ENCODE data around the gene NCOA1. TPM values are rescaled to one million over a fixed set of nuclear protein-coding genes. Genes with fewer than 3 reads are reported as not detected.

Gene NCOA1
- total and polyA plus RNA-seq, 10 of the 15 experiments (the other 5 are each of a cell fraction or from before 2014, with no cell fraction given), result 1.8 to 35.6 (median 6.1) TPM

GRCh38 chr2:24813691-24814137 is 322.7 kb downstream of the NCOA1 start:
- Histone ChIP-seq H3K9me3 (replicated peaks; ENCODE audit: control insufficient read depth, insufficient read depth, low read length) (no peaks in the 10 kb centered on the region), H4K20me1 (ENCODE audit: control insufficient read depth, insufficient read depth) (no peaks in the 10 kb centered on the region), H3K4me1 (ENCODE audit: control insufficient read depth, insufficient read depth, low read length) (no peaks in the 10 kb centered on the region), H3K79me2 (ENCODE audit: control insufficient read depth, insufficient read depth, low read length) (peaks cover 16% of the 10 kb centered on the region), H2AFZ (ENCODE audit: control insufficient read depth, low read depth, low read length) (no peak overlapping the region), H3K9ac (ENCODE audit: control insufficient read depth, insufficient read depth, low read length) (no peak overlapping the region), H3K36me3 (ENCODE audit: control insufficient read depth in 2 of 2, insufficient read depth in 2 of 2, low read length in 1 of 2) (peaks cover 14 to 22% of the 10 kb centered on the region in 2 experiments), H3K4me2 (ENCODE audit: control insufficient read depth, insufficient read depth) (no peak overlapping the region), H3K27me3 (replicated peaks in 1 of 2; ENCODE audit: control insufficient read depth in 2 of 2, insufficient read depth in 2 of 2, low read length in 1 of 2) (no peaks in the 10 kb centered on the region), H3K4me3 (no peak overlapping the region), H3K27ac (ENCODE audit: control insufficient read depth, insufficient read depth) (no peak overlapping the region)
- ChIA-PET CTCF (interaction anchor here (0.7 to 2.1 kb wide), 2 partner anchors 14 to 201 kb away, joined by 3 to 7 read pairs; no protein-coding TSS in a partner anchor), SMC1A (ENCODE audit: uncharacterized antibody, unreplicated experiment) (no interaction called here), POLR2A (no interaction called here), RAD21 (ENCODE audit: unreplicated experiment) (no interaction called here)
- BruUV-seq (replicated peaks), result no TSS peak
- in situ Hi-C loops (cut with MboI) (no loop called here), intact Hi-C loops (cut with micrococcal nuclease; ENCODE audit: unreplicated experiment) (no loop called here)
- DNase-seq (ENCODE audit: low read depth, low spot score) (no peak), ATAC-seq (no peak), FAIRE-seq (no peak)
- no peak for TF ChIP-seq HDGF (IDR thresholded peaks at IDR 0.05)
- no peak for TF ChIP-seq SPI1 (IDR thresholded peaks at IDR 0.05; ENCODE audit: borderline replicate concordance, insufficient read depth, low read depth, low read length)
- TF ChIP-seq PAX8 (IDR thresholded peaks at IDR 0.05), result no peak
- 98% methylated on average over 4 of the region's 4 CpGs for WGBS (ENCODE audit: insufficient coverage, insufficient replicate concordance, low lambda C conversion rate, missing lambda C conversion rate)

- no peak for FAIRE-seq
These were observed 323.5 kb downstream of the NCOA1 start for GRCh38 chr2:24814516-24814915.

More at GRCh38 chr2:24814516-24814915, 323.5 kb downstream of the NCOA1 start:
- Histone ChIP-seq H3K27me3 (replicated peaks in 1 of 2; ENCODE audit: control insufficient read depth in 2 of 2, insufficient read depth in 2 of 2, low read length in 1 of 2) (no peaks in the 10 kb centered on the region), H3K9ac (ENCODE audit: control insufficient read depth, insufficient read depth, low read length) (no peak overlapping the region), H3K4me1 (ENCODE audit: control insufficient read depth, insufficient read depth, low read length) (no peaks in the 10 kb centered on the region), H2AFZ (ENCODE audit: control insufficient read depth, low read depth, low read length) (no peak overlapping the region), H3K27ac (ENCODE audit: control insufficient read depth, insufficient read depth) (no peak overlapping the region), H3K4me2 (ENCODE audit: control insufficient read depth, insufficient read depth) (no peak overlapping the region), H4K20me1 (ENCODE audit: control insufficient read depth, insufficient read depth) (no peaks in the 10 kb centered on the region), H3K4me3 (no peak overlapping the region), H3K79me2 (ENCODE audit: control insufficient read depth, insufficient read depth, low read length) (peaks cover 11% of the 10 kb centered on the region), H3K9me3 (replicated peaks; ENCODE audit: control insufficient read depth, insufficient read depth, low read length) (no peaks in the 10 kb centered on the region), H3K36me3 (ENCODE audit: control insufficient read depth in 2 of 2, insufficient read depth in 2 of 2, low read length in 1 of 2) (peaks cover 18 to 27% of the 10 kb centered on the region in 2 experiments)
- intact Hi-C loops (cut with micrococcal nuclease; ENCODE audit: unreplicated experiment), result no loop called here
- ChIA-PET CTCF (interaction anchor here (1.4 kb wide), 1 partner anchor 13 kb away, joined by 4 read pairs; no protein-coding TSS in a partner anchor), SMC1A (ENCODE audit: uncharacterized antibody, unreplicated experiment) (interaction anchor here (1.2 kb wide), 1 partner anchor 15 kb away, joined by 3 read pairs; no protein-coding TSS in a partner anchor), POLR2A (interaction anchor here (0.7 kb wide), 1 partner anchor 438 kb away, joined by 6 read pairs; no protein-coding TSS in a partner anchor), RAD21 (ENCODE audit: unreplicated experiment) (no interaction called here)
- WGBS (ENCODE audit: insufficient coverage, insufficient replicate concordance, low lambda C conversion rate, missing lambda C conversion rate), result 87% methylated on average over 4 of the region's 4 CpGs
- ATAC-seq (no peak), DNase-seq (ENCODE audit: low read depth, low spot score) (no peak)
- no peak for TF ChIP-seq EP300 (IDR thresholded peaks at IDR 0.05; ENCODE audit: borderline replicate concordance in 1 of 2, control insufficient read depth in 1 of 2, low read depth in 2 of 2, low read length in 2 of 2)
- no peak for TF ChIP-seq WRNIP1 (IDR thresholded peaks at IDR 0.05; ENCODE audit: borderline replicate concordance, low read depth, low read length)
- no peak for TF ChIP-seq KAT2A (conservative IDR thresholded peaks at IDR 0.05; ENCODE audit: control insufficient read depth, low read depth, low read length)
- no peak for TF ChIP-seq ESRRA (IDR thresholded peaks at IDR 0.05; ENCODE audit: low read length)
- TF ChIP-seq MEF2B (IDR thresholded peaks at IDR 0.05; ENCODE audit: partially characterized antibody, poor library complexity, severe bottlenecking), result no peak
- TF ChIP-seq MTA3 (IDR thresholded peaks at IDR 0.05; ENCODE audit: borderline replicate concordance, low read length), result no peak
- no peak for TF ChIP-seq USF2 (IDR thresholded peaks at IDR 0.05; ENCODE audit: borderline replicate concordance, low read depth, low read length)
- TF ChIP-seq SPI1 (IDR thresholded peaks at IDR 0.05; ENCODE audit: borderline replicate concordance, insufficient read depth, low read depth, low read length), result no peak
- no peak for TF ChIP-seq CREB1 (IDR thresholded peaks at IDR 0.05; ENCODE audit: low read depth)
- no peak for TF ChIP-seq TCF12 (IDR thresholded peaks at IDR 0.05; ENCODE audit: low read depth, low read length)
- TF ChIP-seq E2F4 (IDR thresholded peaks at IDR 0.05; ENCODE audit: low read depth, low read length), result no peak
- TF ChIP-seq BCL11A (IDR thresholded peaks at IDR 0.05; ENCODE audit: low read depth, low read length), result no peak
- TF ChIP-seq HDGF (IDR thresholded peaks at IDR 0.05), result no peak
- in situ Hi-C loops (cut with MboI), result no loop called here
- no TSS peak for BruUV-seq (replicated peaks)

Data from GM12878 (cell line).